Measurements from ENCODE around the gene MT4.

Gene MT4

DNA sequence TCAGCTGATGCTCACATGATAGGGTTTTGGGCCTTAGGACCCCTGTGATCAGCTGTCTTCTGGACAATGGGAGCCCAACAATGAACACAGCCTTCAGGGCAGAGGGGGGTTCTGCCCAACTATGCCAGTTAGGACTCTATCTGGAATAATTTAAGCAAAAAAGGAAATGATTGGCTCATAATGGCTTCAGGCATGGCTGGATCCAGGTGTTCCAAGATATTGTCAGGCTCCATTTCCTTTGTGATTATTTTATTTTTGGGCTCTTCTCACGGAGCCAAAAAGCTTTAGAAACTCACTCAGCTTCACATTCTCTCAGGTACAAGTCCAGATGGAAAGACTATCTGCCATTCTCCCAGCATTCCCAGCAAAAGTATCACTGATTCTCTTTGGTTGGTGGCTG lies 40.6 kb downstream of the MT4 start:
- no peak for DNase-seq

DNA sequence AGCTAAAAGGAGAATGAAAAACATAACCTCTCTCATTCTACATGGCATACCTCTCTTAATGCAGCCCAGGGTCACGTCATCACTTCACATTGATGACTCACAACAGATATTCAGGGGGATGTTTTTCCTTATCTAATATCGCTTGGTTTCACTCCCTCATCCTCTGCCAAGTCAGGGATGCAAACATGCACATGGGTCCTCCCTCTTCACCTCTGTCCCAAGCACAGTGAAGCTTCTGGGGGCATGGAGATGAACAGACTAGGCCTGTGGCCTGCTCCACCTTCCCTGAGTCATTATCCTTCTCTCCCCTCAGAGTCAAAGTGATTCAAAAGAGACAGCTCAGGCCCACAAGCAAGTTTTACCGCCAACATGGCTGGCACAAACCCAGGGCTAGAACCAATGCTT lies 41.2 kb downstream of the MT4 start:
- DNase-seq, result no peak

DNA sequence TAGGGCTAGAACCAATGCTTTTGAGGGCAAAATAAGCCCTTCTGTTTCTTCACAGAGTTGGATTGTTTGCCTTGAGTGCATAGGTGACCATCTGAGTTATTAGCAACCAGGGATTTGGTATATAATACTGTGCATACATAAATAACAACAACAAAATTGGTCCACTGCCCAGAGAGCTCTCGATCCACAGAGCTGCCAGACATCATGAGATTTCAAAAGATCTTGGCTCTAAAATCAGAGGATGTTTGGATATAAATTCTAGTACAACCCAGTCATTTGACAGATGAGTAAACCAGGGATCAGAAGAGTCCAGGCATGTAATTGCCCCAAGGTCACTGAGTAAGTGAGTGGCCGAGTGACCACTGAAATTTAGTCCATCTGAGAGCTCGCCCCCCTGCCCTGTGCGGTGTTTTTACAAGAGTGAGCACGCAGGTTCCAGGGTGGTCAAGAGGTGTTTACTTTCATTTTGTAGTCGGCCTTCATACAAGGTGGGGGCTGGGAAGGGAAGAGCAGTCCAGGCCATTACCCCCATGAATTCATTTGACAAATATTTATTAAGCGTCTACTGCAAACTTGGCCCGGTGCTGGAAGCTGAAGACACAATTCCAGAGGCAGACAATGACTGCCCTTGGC lies 41.7 kb downstream of the MT4 start:
- no peak for DNase-seq

DNA sequence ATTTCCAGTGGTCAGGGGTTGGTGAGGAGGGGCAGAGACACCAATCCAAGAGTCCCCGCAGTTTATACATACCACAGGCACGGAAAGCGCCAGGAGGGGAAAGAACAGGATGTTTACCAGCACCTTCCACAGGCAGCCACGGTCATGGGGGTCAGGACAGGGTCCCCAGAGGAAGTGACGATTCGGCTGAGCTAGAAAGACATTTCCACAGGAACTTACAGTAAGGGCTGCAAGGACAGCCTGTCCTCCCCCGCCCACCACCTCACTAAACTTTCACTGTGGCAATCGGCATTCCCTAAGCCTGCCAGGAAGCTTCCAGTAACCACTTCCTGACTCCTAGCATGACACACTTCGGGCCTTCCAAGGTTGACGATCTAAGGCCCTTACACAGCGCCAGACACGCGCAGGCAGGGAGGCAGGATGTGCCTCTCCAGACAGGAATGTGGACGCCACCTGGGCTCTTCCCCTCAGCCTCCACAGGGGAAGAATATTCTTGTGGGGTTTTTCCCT lies 42.3 kb downstream of the MT4 start:
- DNase-seq, result no peak

DNA sequence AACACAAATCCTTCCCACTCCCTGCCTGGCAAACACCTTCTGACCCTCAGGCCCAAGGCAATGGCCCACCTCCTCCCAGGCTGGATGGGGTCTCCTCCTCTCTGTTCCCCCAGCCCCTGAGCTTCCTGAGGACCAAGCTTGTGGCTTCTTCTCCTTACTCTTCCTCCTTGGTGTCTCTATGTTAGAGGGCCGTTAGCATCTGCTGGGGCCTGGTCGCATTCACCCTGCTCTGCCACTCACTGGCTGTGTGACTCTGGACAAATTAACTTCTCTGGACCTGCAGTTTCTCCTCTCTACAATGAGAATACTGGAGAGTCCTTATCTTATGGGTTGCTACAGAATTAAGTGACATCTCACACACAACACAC lies 42.8 kb downstream of the MT4 start:
- DNase-seq, result no peak

DNA sequence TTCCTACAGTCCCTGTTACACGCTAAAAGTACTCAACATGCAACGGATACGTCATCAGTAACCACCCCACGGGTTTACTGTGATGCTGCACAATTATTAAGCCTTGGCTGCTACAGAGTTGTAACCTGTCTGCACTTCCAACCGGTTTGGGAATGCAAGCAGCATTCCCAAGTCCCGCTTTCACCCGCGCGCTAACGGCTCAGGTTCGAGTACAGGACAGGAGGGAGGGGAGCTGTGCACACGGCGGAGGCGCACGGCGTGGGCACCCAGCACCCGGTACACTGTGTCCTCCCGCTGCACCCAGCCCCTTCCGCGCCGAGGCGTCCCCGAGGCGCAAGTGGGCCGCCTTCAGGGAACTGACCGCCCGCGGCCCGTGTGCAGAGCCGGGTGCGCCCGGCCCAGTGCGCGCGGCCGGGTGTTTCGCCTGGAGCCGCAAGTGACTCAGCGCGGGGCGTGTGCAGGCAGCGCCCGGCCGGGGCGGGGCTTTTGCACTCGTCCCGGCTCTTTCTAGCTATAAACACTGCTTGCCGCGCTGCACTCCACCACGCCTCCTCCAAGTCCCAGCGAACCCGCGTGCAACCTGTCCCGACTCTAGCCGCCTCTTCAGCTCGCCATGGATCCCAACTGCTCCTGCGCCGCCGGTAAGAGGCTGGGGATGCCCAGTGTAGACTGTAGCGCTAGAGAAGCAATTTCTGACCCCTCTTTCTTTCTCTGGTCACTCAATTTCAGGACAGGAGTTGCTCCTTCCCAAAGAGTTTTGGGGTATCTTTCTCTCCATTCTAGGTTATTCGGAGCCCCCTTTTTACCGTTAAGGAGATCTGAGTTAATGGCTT lies 43.4 kb downstream of the MT4 start, which contains the start of gene MT2A:
Gene MT2A (plus strand): TSS at position 542 of the 833 bp plus-strand sequence. CDS start 72 bp downstream, at position 614.
- DNase-seq, result peak; percentile 77

DNA sequence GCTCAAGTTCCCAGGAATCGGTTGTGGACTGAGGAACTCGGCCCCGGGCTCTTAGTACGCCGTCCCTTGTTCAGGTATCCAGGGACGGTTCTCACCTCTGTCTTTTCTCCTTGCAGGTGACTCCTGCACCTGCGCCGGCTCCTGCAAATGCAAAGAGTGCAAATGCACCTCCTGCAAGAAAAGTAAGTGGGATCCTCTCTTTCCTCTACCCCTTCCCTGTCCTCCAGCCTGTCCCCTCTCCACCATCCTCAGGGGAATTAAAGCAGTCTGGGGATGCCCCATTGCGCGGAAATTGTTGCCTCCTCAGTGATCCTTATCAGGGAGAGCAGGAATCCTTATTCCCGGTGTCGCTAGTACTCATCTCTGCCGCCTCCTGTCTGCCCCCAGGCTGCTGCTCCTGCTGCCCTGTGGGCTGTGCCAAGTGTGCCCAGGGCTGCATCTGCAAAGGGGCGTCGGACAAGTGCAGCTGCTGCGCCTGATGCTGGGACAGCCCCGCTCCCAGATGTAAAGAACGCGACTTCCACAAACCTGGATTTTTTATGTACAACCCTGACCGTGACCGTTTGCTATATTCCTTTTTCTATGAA lies 44.1 kb downstream of the MT4 start:
- DNase-seq, result no peak

DNA sequence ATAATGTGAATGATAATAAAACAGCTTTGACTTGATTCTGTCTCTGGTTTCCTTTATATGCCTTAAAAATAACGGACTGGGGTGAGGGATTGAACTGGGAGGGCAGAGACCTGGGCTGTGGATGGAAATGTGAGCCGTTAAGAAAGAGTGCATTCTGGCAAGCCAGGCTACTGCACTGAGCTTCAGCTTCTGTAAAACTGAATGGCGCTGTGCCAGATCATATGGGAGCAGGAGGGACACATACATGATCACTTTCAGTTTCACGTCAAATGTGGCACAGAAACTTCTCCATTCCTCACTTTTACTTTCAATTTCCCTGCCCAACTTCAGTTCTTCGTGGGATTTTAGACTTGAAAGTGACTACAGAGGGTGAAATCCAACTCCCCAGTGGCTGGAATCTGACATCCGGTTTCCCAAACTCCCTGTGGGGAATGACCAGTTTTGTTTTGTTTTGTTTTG lies 44.6 kb downstream of the MT4 start:
- peak; percentile 45 for DNase-seq

DNA sequence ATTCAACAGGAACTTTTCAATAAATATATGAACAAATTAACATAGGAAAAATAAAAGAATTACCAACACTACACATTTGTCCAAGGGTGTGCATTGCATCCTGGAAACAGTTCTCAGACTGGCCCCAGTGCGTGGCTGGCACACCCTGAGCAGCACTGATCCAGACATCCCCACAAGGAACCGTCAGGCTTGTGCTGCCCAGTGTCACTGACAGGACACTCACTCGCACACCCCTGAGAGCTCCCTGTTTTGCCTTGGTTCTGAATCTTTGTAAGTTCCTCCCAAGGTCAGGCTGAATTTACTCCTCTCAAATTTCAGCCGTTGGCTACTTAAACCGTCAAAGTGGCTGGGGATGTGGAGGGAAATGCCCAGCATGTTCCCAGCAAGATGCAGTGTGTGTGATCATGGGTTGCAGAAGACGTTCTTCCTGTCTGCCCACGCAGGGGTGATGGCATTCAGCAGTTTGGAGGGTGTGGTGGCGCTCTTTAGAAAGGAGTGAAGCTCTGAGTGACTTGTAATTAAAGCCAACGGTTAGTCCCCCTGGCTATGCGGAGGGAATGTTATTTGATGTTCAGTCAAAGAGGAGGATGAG lies 45.2 kb downstream of the MT4 start:
- DNase-seq, result no peak

DNA sequence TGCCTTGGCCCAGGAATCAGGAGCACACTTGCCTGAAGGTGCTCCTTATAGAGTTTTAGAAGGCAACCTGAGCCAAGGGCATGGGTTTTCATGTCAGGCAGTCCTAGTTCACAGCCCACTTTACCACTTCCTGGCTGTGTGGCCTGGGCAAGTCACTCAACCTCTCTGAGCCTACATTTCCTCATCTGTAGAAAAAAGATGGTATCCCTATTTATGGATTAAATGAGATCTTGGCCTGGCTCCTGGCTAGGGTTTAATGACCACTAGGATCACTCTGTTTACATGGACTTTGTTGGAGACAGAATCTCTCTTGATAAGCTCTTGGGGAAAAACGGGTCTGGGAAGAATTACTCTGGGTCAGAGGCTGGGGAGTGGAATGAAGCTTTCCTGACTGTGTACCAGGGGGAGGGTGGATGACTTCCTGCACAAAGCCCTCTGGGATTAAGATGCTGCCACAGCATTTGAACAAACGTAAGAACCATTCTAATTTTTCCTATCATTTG lies 45.8 kb downstream of the MT4 start:
- no peak for DNase-seq

DNA sequence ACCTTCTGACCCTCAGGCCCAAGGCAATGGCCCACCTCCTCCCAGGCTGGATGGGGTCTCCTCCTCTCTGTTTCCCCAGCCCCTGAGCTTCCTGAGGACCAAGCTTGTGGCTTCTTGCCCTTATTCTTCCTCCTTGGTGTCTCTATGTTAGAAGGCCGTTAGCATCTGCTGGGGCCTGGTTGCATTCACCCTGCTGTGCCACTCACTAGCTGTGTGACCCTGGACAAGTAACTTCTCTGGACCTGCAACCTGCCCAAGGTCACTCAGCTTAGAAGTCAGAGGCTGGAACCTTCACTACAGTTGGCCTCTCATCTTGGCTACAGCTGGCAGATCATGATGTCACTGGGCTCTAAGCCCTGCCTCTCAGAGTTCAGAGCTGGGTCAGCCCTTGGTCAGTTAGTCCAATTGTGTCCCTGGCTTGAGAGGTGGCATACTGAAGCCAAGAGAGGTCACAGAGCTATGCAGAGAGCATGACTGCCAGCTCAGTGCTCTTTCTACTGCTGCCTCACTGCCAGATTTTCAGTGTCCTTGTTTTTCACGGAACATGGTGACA lies 46.5 kb downstream of the MT4 start:
- DNase-seq, result no peak

DNA sequence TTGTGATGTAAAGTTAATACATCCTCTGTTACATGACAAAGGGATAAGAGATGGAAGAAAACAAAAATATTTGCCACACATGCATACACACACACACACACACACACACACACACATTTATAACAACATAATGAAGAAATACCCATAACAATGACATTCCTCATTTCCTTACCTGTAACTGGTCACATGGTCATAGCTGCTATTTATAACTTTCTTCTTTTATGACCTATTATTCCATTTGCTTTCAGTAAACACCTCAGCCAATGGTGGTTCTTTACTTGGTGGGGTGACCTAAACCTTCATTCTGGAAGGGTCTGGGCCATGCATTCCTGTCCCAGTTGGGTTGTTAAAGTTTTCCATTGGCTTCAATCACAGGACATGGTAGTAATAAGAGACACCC lies 48.8 kb downstream of the MT4 start:
- no peak for DNase-seq

DNA sequence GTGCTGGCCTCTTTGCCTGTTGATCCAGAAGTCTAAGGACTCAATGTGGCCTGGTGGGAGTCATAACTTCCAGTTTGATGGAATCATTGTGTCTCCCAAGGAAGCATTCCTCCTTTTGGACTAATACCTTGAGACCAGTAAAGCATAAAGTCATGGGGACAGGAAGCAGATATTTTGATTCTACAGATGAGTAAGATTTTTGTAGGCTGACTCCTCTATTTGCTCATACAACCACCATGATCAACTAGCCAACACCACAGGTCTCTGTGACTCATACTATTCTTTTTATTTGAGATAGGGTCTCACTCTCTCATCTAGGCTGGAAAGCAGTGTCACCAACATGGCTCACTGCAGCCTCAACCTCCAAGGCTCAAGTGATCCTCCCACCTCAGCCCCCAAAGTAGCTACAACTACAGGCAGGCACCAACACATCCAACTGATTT lies 49.7 kb downstream of the MT4 start:
- DNase-seq, result no peak

DNA sequence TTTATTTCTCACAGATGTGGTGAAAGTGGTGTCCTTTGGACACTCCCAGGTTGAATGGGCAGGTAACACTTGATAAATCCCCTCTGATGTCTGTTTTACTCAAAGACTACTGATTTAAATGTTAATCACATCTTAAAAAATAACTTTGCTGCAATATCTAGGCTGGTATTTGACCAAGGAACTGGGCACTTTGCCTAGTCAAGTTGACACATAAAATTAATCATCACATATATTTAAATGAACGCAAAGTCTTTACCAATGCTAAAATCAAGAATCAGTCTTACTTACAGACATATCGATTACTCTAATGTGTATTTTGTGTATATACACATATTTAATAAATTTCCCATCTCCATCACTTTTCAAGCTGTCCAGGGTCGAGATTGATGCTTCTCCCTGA lies 50.5 kb downstream of the MT4 start:
- no peak for DNase-seq

DNA sequence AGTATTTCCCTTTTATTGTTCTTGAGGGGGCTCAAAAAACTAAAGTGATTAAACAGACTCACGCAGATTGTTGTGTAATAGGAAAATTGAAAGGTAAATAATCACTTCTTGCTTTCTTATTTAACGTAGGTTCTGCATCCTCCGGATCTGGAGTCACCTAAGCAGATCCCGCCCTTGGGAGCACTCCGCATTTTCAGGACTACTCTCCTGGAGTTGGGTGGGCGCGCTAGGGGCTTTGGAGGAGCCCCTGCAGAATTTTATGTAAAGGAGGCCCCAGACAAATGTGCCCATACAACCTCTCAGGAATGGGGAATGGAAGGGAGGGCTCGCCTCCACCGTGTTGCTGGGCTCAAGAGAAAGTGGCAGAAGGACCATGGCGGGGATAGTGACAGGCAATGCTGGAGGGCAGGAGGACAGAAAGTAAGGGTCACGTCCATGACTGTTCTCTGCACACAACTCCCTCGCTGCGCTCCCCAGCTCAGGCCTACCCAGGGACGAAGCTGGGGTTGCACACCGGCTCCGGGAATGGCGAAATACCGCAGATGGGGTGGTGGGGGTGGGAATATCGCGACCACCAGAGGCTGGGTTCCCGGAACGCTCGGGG lies 51.8 kb downstream of the MT4 start:
- DNase-seq, result no peak

DNA sequence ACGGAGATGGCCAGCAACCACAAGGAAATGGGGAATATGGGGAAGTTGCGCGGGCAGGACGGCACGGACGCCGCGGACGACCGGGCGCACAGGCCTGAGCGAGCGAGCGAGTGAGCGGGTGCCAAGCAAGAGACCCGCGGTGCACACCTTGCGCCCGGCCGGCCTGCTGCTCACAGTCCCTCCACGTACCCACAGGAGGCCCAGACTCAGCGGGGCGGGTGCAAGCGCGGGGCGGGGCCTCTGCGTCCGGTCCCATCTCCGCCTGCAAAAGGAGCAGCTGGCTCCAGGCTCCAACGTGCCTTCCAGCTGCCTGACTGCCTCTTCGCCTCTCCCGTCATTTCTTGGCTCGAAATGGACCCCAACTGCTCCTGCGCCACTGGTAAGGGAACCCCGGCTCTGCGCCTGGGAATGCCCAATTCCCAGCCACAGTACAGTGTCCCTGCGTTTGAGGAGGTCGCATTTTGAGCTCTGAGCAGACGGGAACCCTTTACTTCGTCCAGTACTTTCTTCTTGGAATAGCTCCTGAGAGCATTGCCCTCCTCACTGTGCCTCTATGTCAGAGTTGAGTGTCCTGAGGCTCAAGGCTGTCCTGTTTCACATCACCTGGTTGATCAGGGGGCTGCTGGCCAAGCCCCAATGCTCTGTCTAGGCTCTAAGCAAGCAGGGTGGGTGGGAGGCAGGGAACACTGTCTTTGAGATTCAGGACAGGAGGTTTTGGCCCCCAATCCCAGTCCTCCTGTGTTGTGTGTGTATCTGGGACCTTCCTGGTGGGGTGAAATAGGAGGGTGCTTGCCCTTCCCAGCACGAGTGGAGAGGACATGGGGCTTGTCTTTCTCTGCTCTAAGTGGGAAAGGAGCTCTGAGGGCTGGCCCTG lies 52.6 kb downstream of the MT4 start:
- DNase-seq, result no peak

DNA sequence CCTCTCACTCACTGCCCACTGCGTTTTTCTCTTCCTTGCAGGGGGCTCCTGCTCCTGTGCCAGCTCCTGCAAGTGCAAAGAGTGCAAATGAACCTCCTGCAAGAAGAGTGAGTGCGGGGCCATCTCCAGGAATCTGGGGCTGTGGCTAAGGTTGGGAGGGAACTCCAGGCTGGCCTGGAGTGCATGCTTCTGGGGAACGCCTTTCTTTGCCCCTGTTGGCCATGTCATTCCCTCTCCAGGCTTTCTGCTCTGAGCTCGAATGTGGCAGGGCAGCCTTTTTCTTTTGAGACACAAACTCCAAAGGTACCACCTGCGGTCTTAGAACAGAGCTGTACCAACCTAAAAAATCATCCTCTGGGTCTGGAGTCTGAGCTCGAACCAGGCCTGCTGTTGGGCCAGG lies 53.3 kb downstream of the MT4 start:
- DNase-seq, result no peak

Data from NCI-H2107 (cell line).